ENCODE measurements around the gene PSMA7.

PSMA7 gene

DNA sequence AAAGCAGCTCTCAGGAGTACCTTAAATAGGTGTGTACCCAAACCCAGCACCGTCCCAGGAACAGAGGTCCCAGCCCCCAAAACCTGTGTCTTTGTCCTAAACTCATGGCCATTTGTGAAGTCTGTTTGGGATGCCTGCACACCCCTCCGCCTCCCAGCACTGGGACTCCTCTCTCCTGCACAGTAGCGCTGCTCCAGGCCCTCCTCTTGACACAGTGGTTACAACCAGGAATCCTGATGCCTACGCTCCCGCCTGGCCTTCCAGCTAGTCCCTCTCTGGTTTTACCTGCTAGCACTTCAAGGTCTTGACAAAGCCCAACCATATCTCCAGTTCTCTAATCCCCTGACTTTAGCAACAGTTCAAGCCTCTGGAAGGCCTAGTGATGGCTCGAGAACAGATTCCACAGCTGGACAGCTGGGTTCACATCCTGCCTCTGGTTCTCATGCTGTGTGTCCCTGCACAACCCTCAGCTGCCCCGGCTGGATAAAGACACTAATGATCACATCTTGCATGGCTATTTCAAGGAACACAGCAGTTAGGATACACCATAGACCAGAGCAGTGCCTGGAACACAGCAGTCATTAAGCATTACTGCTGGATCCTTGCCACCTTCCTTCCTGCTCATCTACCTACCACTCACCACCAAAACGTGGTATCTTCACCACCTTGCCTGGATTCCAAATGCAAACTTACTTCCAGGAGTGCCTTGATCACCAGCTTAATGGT lies 5.6 kb downstream of the PSMA7 start:
- no peak for DNase-seq (ENCODE audit: low read depth in 2 of 3, low spot score in 1 of 3)

DNA sequence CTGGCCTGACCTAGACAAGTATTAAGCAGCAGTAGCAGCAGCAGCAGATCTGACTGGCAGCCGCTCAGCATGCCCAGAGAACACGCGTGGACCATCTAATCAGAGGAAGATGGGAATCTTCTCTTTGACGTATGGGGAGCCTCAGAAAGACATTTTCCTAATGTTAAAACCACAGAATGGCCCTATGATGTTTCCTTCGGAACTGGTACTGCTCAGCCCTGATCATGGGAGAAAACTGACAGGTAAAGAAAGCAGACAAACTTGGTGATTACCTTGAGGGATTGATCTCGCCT lies 6.2 kb downstream of the PSMA7 start:
- no peak for DNase-seq (ENCODE audit: low read depth in 2 of 3, low spot score in 1 of 3)

DNA sequence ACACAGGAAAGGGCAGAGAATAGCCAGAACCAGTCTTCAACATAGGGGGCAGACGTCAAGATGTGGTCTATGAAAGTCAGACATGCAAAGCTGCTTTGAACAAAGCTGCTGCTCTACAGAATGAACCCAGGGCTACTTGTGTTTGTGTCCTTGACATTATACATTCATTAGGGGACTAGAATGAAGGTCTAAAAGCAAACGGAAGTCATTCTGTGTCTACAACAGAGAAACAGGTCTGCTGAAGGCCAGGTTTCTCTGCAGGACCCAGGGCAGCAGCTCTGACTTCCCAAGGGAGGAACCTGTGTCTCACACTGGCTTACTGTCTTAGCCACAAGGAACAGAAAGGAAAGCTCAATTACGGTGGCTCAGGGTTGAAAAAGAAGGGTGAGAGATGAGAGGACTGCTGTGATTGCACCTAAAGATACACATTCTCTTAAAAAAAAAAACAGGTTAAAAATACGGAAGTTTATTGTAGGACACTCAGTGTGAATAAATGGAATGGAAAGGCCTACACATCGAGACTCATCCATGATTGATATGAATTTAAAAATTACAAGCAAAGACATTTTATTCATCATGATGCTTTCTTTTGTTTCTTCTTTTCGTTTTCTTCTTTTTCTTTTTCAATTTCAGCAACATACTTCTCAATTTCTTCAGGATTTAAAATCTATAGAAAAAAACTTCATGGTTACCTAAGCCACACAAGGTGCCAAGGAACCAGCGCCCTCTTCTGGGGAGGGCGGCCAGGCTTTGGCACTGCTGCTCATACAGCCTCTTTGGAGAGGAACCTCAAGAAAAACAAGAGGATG lies 6.7 kb downstream of the PSMA7 start:
- DNase-seq (ENCODE audit: low read depth in 2 of 3, low spot score in 1 of 3): peak in 2 of 3 donors; percentile 43 to 54

DNA sequence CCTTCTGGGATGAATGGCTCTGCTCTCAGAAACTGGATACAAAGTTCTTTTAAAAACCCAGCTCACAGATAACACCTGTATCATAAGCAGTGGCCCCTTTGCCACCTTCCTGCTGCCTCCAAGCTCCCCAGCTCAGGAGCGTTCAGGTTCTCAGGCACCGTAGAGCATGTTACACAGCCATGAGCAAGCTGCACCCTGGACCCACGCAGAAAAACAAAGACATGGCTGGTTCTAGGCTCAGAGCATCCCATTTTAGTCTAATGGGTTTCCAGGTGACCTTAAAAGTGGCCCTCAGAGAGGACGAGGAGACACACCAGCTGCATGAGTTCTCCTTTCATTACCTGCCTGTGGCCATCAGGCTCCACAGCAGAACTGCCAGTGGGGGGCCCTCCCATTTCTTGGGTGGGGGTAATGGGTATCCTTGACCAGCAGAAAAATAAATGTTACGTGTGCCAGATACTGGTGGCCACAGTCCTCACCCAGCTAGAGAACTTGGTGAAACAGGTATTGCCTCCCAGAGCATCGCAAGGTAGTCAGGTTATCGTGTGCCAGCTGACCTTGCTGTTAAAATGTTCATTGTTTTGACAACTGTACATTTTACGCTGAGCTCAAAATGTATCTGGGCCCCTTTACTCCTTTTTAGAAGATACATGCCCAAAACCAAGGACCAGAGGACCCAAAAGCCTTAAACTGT lies 7.5 kb downstream of the PSMA7 start:
- no peak for DNase-seq (ENCODE audit: low read depth in 2 of 3, low spot score in 1 of 3)

DNA sequence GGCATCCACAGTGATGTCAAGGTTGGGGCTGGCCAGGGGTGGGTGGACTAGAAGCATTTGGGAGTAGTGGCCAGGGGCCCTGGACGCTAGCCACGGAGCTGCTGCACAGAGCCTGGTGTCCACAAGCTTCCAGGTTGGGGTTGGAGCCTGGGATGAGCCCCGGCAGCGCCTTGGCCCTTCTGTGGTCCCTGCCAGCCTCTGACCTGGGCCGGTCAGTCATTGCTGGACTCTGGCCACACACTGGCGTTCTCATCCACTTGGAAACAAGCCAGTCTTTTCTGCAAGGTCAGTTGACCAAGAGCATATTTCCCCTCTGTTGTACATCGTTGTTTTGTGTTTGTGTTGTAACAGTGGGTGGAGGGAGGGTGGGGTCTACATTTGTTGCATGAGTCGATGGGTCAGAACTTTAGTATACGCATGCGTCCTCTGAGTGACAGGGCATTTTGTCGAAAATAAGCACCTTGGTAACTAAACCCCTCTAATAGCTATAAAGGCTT lies 8.4 kb downstream of the PSMA7 start:
- DNase-seq (ENCODE audit: low read depth in 2 of 3, low spot score in 1 of 3): no peak

DNA sequence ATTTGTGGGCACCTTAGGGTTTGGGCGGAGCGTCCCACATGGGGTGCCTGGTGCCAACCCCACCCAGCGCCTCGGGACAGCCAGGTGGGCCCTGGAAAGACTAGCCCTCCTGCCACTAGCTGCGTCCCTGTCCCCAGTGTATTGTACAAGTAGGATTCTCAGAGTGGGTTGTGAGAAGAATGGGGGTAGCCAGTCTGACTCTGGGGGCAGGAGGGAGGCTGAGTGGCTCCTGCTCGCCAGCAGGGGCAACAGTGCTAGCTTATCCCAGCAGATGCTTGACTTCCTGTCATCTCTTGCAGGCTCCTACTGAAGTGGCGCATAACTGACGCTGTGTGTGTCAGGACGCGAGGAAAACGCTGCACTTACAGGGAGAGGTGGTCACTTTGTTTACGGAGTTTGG lies 9.3 kb downstream of the PSMA7 start:
- DNase-seq (ENCODE audit: low read depth in 2 of 3, low spot score in 1 of 3): no peak

DNA sequence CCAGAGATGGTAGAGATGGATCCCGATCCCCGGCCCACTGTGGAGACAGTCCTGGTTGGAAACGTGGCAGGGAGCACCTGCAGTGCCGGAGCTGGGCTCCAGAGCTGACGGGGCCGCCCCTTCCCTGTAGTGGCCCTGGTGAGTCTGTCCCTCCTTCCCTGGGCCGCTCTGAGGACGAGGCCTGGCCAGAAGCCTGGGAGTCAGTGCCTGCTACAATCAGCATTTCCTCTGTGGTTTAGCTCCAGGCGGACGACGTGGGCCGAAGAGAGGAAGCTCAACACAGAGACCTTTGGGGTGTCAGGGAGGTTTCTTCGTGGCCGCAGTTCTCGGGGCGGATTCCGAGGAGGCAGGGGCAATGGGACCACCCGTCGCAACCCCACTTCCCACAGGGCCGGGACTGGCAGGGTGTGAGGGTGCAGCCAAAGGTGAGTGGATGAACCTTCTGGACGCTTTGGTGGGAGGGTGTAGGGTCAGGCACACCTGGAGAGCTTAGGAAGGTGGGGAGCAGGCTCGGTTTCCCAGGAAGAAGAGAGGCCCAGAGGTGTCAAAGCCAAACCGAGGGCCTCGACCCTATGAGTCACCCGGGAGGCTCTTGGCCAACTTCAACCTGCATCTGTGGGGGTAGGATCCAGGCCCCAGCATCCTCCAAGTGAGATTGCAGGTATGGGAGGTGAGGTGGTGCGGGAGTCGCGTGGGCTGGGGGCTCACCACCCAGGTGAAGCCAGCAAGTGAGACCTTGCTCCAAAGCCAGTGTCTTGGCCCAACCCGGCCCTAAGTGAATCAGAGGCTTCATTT lies 9.9 kb downstream of the PSMA7 start:
- DNase-seq (ENCODE audit: low read depth in 2 of 3, low spot score in 1 of 3): no peak

DNA sequence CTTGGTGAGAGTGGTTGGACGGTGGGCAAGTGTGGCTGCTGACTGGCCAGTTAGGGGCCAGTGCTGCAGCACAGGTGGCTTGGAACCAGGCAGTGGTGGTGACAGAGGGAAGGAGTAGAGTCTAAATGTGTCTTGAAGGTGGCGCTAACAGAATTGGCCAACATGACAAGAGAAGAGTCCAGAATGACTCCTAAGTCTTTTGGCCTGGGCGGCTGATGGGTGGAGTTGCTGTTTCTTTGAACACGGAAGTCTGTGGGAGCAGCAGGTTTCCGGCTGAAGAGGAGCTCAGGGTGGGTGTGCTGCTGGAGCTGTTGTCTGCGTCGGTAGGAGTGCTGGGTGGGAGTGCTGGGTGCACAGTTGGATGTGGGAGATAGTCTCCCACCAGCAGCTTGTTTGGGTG lies 10.8 kb downstream of the PSMA7 start:
- no peak for DNase-seq (ENCODE audit: low read depth in 2 of 3, low spot score in 1 of 3)

DNA sequence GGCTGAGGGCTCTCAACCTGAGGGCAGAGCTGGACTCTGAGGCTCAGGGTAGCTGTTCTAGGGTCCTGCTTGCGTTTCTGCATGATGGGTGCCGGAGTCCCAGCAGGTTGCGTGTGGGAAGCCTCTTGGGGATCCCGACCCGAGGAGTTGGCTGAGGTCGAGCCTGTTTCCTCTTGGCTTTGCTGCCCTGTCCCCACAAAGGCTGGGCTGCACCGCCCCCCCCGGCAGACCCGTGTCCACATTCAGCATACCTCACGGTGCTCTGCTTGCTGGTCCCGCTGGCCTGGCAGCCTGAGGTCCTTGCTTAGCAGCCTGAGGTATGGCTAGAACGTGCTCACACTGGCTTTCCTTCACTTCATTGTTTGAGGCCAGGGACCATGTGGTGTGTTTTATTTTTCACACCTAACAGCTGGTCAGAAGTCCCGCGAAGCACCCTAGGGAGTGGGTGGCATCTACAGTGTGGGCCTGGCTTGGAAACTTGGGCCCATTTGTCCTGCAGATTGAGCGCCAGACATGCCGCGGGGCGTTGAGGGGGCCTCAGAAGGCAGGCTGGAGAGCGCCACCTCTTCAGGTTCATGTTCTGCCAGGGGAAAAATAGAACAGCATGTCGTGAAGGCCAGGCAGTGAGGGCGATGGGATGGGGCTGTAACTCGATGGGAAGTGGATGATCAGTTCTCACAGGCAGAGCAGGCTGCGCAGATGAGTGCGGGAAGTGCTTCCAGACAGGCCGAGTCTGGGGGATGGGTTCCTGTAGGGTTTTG lies 11.5 kb downstream of the PSMA7 start:
- no peak for DNase-seq (ENCODE audit: low read depth in 2 of 3, low spot score in 1 of 3)

DNA sequence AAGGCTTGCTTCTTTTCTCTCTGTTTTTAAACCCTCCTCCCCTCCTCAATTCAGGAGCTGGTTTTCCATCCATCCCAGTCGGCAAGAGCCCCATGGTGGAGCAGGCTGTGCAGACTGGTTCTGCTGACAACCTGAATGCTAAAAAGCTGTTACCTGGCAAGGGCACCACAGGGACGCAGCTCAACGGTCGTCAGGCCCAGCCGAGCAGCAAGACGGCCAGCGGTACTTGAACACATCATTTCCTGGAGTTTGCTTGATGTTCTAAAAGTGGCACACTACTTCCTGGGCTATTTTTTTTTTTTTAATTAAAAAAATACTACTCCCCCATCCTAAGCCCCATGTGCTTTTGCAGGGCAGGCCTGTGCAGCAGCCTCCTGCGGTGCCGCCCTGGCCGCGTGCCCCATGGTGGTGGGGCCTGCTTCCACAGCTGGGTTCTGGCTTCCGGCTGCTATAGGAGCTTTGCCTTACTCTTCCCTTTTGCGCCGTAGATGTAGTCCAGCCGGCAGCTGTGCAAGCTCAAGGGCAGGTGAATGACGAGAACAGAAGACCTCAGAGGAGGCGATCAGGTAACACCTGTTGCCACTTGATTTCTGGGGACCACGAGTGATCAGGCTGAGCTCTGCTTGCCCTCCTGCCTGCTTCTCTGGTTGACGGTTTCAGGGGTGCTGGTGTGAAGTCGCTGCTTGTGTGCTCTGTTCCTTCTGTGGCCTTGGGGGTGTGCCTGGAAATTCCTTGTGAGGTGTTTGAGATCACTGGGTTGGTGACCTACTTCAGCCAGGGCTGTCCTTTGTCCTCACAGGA lies 13.3 kb downstream of the PSMA7 start:
- DNase-seq (ENCODE audit: low read depth in 2 of 3, low spot score in 1 of 3): no peak

DNA sequence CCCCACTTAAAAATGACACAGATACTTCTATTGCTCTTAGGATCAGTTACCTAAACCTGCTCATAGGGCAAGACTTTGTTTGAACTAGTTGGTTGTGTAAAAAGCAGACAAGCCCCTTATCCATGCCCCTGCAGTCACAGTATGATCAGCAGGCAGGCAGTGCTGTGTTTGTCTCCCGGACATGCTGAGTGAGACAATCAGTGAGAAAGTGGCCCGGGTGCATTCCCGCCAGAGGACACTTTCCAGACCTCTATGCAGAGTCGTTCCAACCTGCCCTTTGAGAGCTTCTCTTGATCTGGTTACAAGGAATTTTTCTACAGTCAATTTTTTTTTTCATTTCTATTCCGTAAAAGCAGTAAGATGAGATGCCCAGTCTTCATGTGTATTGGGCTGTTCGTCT lies 14.7 kb downstream of the PSMA7 start:
- DNase-seq (ENCODE audit: low read depth in 2 of 3, low spot score in 1 of 3): no peak

DNA sequence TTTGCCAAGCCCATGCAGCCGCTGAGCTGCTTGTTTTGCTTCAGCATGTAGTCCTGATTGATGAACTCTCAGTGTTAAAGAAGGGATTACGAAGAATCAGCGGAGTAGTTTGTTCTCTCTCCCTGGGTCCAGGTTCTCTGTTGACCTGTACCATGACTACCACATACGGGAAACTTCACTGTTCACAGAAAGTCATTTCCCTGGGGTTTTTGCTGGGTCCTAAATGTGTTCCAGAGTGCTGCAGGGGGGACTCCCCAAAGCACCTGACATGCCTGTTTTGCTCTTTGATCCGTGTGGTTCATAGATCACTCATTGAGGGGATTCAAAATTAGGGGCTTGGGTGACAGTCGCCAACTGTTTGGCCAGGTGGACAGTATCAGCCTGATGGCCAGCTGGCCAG lies 15.4 kb downstream of the PSMA7 start:
- DNase-seq (ENCODE audit: low read depth in 2 of 3, low spot score in 1 of 3): no peak

DNA sequence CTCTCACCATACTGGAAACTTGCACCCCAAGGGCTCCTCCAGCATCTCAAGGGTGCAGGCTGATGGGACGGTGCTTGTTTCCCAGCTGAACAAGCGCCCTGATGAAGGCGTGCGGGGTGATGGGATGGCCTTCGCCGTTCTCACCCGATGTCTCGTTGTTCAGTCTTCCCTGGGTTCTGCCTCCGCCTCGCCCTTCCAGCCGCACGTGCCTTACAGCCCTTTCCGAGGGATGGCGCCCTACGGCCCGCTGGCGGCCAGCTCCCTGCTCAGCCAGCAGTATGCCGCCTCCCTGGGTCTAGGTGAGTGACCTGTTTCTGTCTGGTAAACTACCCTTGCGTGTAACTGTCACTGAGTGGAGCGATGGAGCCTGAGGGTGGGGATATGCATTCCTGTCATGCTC lies 17.1 kb downstream of the PSMA7 start:
- no peak for DNase-seq (ENCODE audit: low read depth in 2 of 3, low spot score in 1 of 3)

DNA sequence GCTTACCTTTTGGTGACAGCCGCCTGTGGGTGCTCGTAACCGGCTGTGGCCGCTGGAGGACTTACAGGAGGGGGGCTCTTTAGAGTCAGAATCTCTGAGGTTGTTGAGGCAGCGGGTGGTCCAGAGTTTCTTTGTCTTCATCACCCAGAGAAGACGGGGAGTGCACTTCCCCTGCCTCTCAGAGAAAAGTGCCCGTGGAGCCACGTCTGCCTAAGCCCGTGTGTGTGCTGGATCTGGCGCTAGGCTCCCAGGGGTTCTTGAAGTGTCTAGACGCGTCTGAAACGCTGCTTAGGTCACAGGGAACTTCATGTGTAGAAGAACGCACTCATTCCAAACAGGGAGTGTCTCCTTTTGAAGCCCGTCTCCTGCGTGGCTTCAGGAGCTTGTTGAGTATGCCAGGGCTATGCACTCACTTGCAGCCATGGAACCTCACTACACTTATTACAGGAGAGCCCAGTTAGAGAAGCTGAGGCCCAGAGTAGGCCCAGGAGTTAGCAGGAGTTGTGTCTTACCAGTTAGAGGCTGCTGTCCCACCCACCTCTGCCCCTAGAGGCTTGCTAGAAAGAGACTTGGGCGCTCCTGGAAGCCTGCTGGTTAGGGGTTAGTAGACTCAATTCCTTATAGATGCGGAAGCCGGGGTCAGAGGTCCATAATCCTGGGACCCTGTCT lies 19.6 kb downstream of the PSMA7 start:
- no peak for DNase-seq (ENCODE audit: low read depth in 2 of 3, low spot score in 1 of 3)

DNA sequence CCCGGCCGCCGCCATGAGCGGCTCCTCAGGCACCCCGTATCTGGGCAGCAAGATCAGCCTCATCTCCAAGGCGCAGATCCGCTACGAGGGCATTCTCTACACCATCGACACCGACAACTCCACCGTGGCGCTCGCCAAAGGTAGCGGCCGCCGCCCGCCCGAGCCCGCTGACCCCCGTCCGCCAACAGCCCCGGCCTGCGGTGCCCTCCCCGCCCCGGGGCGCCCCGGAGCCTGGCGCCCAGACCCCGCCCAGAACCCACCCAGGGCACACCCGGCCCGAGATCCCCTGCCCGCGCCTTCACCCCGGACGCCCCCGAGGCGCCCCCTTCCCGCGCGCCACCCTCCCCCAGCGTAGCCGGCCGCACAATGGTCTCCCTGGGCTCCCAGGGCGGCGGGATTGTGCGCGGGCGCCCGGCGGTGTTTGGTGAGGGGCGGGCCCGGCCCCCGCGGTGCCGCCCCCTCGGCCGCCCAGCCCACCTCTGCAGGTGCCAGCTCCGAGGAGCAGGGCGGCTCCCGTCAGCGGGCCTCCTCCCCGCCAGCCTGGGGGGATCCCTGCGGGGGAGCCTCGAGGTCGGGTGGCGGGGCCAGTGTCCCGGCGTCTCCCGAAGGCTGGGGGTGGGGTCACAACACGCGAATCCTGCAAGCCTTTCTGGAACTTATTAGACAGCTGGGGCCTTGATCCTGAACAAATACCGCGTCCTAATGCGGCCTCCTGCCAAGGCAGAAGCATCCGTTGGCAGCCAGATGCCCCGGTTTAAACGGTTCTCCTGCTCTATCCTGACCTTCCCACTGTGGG lies 20.3 kb downstream of the PSMA7 start:
- no peak for DNase-seq (ENCODE audit: low read depth in 2 of 3, low spot score in 1 of 3)

DNA sequence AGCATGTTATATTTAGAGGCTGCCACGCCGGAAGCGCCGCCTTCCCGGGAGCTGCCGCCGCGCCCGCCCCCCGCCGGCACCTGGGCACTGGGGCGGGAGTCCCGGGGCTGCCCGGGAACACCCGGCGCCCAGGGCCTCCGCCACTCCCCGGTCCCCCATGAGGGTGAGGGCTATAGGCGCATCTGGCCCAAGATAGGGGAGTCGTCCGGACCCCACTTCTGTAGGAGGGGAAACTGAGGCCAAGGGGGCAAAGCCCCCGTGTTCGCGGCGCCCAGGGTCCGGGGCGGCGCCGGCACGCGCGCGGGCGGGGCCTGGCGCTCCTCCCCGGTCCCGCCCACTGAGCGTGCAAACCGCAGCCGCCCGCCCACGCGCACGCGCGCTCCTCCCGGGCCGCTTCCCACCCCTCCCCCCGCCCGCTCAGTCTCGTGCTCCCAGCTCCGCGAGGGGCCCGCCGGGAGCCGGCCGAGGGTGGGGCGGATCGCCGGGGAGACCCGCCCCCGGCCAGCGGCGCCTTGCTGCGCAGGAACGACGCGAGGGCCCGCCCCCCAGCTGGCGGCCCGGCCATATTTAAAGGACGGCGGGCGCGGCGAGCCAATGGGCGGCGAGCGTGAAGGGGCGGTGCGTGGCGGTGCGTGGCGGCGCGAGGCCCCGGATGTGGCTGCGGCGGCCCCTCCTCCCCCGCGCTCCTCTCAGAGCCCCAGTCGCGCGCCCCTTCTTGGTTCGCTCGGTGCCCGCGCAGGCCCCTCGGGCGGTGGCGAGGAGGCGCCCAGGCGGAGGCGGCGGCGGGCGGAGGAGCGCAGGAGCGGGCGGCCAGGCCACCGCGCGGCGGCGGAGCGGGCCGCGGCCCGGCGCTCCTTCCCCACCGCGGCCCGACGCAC lies 21.2 kb downstream of the PSMA7 start, which contains the start of gene LSM14B:
LSM14B (plus strand) TSS at position 700 of the 878 bp plus-strand sequence. CDS start 192 bp downstream, outside the sequence.
- DNase-seq (ENCODE audit: low read depth in 2 of 3, low spot score in 1 of 3): peak; percentile 94 to 97 (median 95)

Measured in stimulated activated CD4-positive, alpha-beta T cell treated with anti-CD3 and anti-CD28 coated beads, Interleukin-12 subunit alpha, Interleukin-12 subunit beta, amount 100 ng/mL, for 48 hours (primary cell).